HG03103 (cell line): ENCODE data around the gene DAO.
A peak's percentile ranks its signal among the peaks of the same experiment; 100 is the strongest.
"Not testable (repeated sequence)": the region's sequence is repeated elsewhere in the genome, so short reads cannot be mapped to it uniquely, and the experiment has no call there.

Experiments used
- ATAC-seq: cut with Tn5 transposase; IDR thresholded peaks from one replicate; pipeline ENCODE4 v1.9.1; 2021; ENCODE audit warnings: low read depth; ENCODE audit not compliant: unreplicated experiment

DAO gene

DNA sequence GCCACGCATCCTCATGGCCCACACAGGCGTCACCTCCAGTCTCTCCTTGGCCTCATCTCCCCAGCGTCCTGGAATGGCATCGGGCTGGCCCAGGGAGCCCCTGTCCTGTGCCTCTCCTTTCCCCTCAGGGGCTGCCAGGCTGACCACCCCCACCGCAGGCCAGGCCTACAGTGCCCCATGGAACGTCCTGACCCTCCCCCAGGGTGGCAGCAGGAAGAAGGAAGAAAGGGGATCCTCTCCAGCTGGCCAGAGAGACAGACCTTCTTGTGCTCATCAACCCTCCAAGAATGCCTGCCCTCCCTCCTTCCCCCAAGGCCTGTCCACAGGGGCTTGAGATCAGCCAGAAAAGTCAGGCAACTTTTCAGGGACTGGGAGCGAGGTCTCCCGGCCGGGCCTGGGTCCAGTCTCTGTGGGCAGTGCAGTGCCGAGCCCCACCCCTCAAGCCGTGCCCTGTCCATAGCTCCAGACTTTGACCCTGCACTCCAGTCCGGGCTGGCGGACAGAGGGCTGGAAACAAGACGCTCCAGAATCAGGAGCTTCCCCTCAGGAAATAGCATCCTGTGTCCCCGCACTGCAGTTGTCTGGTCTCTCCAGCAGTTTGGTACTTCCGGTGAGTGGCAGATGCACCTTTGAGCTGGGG, at the start of gene DAO:
Gene DAO (plus strand): TSS at position 478 of the 640 bp plus-strand sequence. CDS start 4,915 bp downstream, outside the sequence.
- ATAC-seq: no peak

DNA sequence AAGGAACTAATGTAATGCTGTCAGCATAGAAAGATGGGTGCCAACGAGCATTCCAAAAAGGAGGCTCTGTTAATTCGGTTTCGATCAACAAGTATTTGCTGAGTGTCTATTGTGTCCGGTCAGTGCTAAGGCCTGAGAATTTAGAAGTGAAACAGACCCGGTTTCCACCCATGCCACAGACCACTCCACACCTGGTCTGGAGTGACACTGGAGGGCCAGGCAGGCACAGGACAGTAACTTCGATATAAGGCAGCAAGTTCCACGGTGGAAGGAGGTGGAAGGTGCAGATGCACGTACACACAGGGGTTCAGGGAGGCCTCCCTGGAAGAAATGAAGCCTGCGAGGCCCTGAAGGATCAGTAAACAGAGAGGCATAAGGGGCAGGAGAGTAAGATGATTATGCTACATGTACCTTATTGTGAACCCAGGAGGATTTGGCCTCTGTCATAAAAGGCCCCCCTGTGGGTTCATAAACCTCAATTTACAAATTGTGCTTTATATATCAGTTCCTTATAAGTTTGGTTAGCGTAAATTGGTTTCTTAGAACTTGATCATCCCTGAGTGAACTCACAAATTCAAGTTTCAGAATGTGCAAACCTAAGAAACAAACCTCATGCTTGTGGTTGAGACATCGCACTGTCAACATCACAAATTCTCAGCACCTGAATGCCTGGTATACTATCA, 48.4 kb upstream of the DAO start:
- ATAC-seq: no peak

DNA sequence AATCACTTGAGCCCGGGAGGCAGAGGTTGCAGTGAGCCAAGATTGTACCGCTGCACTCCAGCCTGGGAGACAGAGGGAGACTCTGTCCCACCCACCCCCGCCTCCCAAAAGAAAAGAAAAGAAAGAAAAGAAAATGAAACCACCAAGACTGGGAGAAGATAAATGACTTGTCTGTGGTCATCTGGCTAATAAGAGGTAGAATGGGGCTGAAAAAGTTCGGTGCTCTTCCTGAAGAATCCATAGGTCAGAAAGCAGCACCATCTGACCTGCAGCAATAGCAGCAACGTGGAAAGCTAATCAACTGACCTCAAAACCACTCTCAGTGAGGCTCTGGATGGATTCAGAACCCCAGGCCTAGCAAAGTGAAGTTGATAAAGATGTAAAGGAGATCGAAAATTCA, 47.7 kb upstream of the DAO start:
- ATAC-seq: no peak

DNA sequence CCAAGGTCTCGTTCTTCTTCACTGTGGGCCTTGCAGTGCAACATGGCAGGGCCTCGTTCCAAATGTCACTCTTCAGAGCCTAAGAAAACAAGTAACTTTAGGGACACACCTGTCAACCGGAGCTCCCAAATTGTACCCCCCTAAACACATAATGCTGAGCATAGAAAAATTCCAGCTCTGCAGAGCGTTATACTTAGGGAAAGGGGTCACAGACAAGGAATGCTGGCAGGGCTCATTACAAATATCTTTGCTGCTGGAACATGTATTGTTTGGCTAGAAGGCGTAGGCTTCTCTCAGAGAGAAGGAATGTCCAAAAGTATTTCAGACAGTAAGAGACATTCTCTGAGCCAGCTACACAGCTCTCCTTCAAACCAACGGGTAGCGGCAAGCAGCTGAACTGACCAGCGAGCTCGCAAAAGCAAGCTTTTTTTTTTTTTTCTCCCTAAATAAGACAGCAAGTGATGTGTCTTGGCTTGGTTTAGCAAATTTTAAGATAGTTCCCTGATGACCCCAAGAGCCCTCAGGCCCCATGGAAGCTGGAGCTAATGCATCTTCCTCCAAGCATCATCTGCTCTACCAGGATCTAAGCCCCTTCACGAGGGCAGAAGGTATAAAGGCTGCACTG, 47.0 kb upstream of the DAO start:
- no peak for ATAC-seq

DNA sequence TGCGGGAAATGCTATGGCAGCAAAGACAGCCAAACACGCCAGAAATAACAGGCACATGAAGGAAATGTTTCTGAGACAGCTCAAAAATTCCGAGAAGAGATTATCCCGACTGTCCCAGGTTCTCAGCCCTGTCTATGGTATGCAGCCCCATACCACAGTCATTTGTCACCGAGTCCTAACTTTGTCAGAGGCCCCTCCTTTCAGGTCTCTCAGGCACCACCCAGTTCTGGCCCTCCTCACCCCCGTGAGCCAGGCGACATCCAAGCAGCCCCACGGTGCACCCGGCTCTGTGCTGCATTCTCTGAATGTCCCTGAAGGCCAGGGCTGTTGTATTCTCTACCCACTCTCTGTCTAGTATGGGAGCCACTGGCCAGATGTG, 46.5 kb upstream of the DAO start:
- ATAC-seq: no peak

DNA sequence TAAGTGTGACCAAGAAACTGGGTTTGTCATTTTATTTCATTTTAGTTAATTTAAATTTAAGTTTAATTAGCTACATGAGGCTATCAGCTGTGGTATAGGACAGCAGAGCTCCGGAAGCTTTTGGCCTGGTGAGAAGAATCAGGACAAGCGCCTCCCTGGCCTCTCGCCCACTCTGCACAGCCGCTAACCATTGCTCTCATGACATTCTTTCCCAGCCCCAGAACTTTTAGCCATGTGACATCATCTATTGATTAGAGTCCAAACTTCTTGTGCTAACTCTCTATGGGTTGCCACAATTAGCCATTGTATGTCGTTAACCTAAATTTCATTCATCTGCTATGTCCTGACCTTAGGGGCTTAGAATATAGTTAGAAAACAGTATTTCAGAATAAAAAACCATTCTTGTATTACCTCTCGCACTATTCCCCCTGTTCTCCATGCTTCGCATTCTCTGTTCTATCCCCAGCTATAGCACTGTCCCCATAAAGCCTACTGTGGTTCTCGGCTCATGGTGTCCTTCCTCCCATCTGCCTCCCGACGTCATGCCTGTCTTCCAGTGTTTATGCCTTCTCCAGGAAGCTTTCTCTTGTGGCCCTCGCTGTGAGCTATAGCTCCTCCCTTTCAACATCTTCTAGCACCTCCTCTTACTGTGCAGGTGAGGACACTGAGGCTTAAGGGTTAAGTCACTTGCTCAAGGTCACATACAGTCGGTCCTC, 46.0 kb upstream of the DAO start:
- no peak for ATAC-seq

DNA sequence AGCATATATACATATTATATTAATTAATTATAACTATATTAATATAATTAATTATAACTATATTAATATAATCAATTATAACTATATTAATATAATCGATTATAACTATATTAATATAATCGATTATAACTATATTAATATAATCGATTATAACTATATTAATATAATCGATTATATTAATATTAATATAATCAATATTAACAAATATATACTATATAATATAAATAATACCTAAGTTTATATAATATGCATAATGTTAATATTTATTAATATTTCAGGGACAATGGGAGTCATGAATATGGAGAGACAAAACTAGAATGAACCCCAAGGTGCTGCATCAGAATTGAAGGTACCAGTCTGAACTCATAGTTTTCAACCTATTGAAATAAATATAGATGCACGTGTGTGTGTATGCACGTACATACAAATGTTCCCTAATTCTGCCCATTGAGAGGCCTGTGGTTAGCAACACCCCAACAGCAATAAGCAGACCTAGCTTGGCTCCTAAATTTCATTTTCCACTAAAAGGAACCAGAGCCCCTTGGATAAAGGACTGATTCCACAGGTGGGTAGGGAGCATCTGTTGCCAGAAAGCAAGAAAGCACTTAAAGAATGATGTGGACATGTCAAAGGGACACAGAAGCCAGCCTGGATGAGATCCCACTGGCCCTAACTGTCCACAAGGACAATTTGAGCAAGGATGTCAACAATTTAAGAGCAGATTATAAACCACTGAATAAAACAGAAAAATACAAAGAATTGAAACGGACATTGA, 43.8 kb upstream of the DAO start:
- no peak for ATAC-seq

DNA sequence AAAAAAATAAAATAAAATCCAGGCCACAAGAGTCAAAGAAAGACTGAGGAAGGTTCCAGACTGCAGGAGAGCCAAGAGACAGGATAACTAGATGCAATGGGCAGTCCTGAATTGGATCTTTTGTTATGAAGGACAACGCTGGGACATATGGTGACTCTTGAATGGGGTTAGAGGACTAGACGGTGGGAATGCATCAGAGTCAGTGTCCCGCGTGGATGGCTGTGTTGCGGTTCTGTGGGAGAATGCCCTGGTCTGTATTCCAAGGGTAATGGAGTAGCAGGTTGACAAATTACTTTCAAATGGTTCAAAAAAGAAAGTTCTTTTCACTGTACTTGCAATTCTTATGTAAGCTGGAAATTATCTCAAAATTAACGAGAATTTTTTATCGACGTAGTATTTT, 42.7 kb upstream of the DAO start:
- ATAC-seq: no peak

DNA sequence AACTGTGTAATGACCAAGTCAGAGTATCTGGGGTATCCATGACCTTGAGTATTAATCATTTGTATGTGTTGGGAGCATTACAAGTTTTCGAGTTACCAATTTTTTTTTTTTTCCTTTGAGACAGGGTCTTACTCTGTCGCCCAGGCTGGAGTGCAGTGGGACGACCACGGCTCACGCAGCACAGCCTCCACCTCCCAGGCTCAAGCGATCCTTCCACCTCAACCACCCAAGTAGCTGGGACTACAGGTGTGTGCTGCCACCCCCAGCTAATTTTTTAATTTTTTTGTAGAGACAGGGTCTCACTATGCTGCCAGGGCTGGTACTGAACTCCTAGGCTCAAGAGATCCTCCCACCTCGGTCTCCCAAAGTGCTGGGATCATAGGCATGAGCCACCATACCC, 42.2 kb upstream of the DAO start:
- ATAC-seq: no peak

DNA sequence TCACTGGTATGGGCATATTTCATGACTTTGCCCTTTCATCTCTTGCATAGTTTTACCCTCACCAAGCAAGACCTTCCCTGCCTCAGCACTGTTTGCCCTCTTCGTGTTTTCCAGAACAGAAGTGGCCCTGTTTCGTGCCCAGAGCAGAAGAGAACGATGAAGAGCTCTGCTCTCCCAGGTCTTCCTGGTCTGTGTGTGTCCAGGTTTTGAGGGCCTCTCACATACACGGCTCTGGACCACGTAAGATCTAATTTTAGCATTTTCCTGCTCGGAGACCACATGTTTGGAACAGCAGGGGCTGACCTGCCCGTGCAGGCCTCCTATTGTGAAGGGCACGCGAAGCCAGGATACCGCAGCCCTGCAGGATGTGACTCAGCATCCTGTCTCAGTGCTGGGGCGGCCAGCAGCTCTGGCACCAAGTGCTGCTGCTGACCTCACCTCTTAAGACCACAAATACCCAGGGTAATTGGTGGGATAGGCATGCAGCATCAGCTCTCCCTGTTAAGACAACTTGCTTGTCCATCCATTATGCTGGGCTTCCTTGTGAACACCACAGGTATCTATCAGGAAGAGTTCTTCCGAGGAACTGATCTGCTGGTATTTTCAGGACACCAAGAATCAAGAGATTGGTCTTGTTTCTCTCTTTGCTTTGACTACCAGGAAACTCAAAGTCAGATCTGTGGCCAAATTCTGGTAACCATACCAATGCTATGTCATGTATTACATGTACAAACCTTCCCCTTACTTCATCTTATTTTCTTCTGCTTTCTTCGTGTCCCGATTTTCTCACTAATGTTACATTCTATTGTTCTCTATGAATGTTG, 41.5 kb upstream of the DAO start:
- peak; percentile 92 for ATAC-seq

DNA sequence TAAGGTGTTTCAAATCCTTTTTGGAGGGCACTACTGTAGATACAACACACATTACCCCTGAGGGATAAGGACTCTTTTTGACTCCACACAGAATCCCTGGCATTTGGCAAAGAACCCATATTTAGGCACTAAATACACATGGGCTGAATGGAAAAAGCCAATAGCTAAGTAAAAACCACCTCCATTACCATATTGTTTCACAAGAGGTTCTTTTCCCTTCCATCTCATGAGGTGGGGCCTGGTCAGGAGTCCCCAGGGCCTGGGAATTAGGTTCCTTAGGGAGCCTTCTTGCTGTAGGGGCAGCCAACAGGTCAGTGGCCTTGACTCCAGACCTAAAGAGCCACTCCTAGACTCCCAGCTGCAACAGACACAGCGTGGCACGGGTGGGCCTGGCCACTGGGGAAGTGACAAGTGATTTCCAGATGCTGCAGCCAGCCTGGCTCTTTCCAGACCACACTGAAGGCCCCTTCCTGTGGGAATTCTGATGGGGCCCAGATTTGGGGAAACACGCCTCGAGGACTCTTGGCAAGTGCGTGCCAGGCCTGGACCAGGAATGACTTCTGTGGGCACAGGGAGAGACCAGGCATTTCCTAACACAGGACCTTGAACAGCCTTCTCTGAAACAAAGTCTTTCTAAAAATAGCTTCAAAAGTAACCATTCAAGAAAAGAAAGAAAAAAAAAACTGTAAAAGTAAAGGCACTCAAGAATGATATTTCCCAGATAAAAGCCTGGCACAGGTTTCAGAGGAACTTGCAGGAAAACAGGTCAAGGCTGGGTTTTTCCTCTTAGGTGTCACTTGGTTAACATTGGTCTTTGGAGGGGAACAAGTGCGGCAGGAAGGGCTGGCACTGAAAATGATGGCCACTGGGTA, 40.6 kb upstream of the DAO start:
- no peak for ATAC-seq

DNA sequence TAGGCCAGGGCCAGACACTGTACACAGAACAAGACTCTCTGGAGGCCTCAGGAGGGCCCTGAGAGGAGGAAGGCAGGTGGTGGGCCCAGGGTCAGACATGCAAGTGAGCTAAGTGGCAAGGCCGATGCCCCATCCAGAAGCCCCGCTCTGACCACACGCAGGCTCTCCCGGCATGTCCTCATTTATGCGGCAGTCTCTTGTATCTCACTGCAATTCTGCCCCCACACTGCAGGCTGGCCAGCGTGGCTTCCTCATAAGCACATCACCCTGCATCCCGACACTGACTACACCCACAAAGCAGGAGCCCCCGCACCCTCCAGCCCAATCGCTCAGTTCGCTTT, 40.0 kb upstream of the DAO start:
- ATAC-seq: no peak

DNA sequence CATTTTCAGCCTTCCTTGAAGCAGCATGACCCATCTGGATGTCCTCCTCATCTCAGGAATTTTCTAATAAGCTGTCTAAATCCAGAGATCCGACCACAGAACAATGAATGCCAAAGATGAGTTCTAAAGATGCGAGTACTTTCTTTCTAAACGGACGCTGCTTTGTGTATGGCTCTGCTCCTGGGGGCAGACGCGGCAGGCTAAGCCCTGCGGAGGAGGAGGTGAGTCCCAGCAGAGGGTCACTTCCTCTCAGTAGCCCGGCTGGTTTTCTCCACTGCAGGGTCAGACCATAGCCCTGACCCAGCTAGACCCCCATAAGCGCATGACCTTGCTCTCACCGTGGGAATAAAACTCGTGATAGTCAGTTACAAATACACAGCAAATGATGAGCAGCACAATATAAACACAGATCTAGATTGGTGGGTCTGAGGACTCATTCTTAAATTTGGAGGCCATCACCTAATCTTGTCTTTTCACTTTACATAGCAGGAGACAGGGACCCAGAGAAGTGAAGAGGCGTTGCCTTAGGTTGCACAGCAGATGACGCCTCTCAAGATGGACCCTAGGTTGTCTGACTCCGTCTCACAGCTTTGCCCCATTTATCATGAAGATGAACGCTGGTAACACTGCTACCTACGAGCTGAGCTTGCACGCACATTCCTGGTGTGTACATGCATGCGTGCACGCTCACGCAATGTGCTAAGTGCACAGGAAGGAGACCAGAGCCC, 39.1 kb upstream of the DAO start:
- no peak for ATAC-seq

DNA sequence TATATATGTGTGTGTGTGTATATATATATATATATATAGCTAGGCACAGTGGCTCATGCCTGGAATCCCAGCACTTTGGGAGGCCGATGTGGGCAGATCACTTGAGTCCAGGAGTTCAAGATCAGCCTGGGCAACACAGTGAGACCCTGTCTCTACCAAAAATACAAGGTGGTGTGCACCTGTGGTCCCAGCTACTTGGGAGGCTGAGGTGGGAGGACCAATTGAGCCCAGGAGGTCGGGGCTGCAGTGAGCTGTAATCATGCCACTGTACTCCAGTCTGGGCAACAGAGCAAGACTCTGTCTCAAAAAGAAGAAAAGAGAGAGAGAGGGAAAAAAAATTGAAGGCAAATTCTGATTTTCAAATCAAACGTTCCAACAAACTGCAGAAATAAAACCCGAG, 38.1 kb upstream of the DAO start:
- ATAC-seq: not testable (repeated sequence)

DNA sequence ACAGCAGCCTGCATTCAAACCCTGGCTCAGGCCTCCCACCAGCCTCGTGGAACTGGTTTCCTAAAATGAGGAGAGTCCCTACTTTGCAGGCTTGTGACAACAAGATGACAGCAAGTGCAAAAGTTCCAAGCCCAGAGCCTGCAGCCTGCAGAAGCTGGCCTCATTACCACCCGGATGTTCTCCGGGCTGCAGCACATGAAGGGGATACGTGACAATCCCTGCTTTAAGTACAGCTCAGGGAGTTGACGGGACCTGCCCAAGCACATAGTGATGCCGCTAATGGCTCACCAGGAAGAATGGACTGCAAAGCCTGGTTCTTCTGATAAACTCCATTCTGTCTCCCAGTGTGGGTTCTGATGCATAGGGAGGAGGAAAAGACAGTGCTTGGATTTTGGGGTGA, 37.5 kb upstream of the DAO start:
- no peak for ATAC-seq

DNA sequence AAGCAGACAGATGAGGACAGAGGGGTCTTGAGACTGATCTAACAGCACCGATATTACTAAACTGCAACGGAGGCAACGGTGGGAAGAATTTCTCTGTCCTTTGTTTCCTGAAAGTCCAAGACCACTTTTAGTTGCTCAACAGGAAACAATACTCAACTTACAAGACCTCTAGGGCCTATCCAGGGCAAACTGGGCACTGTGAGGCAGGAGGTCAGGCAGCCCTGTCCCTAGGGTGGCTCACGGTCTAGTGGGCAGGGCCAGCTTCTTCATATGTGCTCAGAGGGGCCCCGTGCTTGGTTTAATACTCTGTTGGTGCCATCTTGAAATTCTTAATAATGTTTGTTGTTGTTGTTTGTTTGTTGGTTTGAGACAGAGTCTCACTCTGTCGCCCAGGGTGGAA, 36.7 kb upstream of the DAO start:
- no peak for ATAC-seq

DNA sequence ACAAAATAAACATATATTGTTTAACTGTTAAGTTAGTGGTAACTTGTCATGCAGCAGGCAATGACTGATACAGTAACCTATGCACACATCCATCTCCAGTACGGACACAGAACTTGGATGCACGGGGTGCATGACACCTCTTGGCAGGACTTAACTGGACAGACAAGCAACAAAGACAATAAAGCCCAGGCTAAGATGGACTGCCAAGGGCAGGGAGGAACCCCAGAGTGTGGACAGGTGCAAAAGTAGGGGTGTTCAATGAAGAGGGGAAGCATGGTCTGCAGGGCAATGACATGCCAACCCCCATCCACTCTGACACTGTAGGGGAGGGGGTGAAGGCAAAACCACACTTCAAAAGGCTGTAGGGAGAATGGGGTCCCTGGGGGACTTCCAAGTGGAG, 34.2 kb upstream of the DAO start:
- no peak for ATAC-seq

DNA sequence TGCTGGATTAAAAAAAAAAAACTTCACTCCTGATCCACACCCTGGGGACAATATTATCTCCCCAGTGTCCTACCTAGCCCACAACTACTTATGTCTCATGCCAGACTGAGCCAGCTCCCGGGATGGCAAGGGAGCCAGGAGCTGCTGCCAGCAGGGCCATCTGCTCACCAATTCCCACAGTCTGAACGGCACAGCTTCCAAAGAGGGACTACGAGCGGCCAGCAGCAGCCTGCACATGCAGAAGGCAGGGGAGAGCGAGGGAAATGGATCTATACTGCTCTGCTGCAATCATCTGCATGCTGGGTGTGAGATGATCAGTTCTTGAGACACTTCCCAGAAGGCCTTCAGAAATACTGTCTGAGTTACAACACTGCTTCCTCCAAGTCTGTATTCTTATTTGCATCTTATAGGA, 33.6 kb upstream of the DAO start:
- no peak for ATAC-seq
